Activated naive CD8-positive, alpha-beta T cell (primary cell): Measurements from ENCODE around the gene NELFCD.

Experiments used
- H3K27ac Mint-ChIP-seq: one replicate; pipeline ENCODE4 v1.8.0; 2021; ENCODE audit warnings: mixed read lengths
- H3K27me3 Mint-ChIP-seq: one replicate; pipeline ENCODE4 v1.8.0; 2021; ENCODE audit warnings: mixed read lengths
- H3K36me3 Mint-ChIP-seq: one replicate; pipeline ENCODE4 v1.8.0; 2021; ENCODE audit warnings: mixed read lengths
- H3K4me1 Mint-ChIP-seq: one replicate; pipeline ENCODE4 v1.8.0; 2021; ENCODE audit warnings: low read depth, mixed read lengths
- H3K4me3 Mint-ChIP-seq: one replicate; pipeline ENCODE4 v1.8.0; 2021; ENCODE audit warnings: mild to moderate bottlenecking, mixed read lengths
- H3K9me3 Mint-ChIP-seq: one replicate; pipeline ENCODE4 v1.8.0; 2021; ENCODE audit warnings: low read depth, mixed read lengths

NELFCD gene

DNA sequence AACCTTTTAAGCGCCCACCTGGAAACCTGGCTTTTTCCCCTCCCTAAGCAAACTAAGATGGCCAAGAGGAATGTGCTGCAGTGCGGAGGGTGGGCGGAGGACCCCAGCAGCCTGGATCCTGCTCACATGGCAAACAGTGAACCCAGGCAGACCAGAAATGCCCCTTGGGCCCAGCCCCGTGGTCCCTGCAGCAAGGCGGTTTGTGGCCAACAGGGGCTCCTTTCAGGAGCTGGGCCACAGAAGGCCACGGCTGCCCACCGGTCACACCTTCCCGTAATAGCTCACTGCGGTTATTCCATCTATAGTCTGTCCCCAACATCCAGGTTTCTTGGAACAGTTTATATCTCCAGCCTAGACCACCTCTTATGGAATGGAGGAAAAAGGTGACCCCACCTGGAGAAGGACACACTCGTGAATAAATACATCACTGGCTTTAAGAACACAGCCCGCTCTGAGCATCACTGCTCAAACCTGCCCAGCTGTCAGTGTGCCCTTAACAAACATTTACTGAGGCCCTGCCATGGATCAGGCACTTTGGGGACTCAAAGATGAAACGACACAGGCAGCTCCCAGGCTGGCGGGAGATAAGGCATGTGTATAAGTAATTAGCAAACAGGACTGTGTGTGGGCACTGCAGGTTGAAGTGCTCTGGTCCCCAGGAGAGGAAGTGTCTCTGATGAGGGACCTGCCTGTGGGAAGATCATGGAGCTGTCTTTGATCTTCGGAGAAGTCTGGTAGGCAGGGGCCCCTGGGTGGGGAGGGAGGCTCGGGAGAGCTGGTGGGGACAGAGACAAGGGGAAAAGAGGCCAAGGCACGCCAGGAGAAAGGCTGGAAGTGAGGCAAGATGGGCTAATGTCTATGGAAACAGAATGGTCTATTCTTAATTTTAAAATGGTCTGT, 35.0 kb downstream of the NELFCD start:
- no peak overlapping the region for H3K27ac Mint-ChIP-seq
- no peaks in the 10 kb centered on the region for H3K9me3 Mint-ChIP-seq
- no peak overlapping the region for H3K4me3 Mint-ChIP-seq
- peaks cover 47% of the 10 kb centered on the region for H3K4me1 Mint-ChIP-seq
- no peaks in the 10 kb centered on the region for H3K27me3 Mint-ChIP-seq
- no peaks in the 10 kb centered on the region for H3K36me3 Mint-ChIP-seq

DNA sequence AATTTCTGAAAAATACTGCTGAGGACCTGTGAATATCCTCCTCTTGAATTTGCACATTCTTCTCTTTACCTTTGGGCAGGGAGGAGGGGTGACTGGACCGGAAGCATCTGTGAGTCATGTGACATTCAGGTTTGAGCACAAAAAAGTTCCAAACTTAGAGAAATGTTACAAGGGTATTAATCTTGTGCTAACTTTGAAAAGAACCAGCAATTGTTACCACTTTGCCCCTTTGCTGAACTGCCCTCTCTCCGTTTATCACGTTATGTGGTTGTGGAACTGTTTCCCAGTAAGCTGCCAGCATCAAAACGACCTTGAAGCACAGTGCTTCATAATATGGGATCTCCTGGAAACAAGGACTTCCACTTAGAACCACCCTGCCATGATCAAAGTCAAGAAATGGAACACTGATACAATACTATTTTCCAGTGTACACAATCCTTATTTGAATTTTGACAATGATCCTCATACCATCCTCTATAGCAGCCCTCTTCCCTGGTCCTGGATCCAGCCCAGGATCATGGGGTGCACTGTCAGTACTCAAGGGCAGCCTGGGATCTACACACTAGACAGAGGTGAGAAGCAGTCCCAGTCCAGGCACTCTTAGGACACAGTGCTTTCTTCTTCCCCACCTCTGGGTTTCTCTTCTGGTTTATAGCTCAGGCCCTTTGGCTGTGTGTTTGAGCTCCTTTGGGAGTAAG, 35.9 kb downstream of the NELFCD start:
- no peak overlapping the region for H3K27ac Mint-ChIP-seq
- no peaks in the 10 kb centered on the region for H3K27me3 Mint-ChIP-seq
- H3K4me3 Mint-ChIP-seq, result peak overlapping the region; percentile 23
- H3K9me3 Mint-ChIP-seq, result no peaks in the 10 kb centered on the region
- no peaks in the 10 kb centered on the region for H3K36me3 Mint-ChIP-seq
- H3K4me1 Mint-ChIP-seq, result peaks cover 40% of the 10 kb centered on the region

DNA sequence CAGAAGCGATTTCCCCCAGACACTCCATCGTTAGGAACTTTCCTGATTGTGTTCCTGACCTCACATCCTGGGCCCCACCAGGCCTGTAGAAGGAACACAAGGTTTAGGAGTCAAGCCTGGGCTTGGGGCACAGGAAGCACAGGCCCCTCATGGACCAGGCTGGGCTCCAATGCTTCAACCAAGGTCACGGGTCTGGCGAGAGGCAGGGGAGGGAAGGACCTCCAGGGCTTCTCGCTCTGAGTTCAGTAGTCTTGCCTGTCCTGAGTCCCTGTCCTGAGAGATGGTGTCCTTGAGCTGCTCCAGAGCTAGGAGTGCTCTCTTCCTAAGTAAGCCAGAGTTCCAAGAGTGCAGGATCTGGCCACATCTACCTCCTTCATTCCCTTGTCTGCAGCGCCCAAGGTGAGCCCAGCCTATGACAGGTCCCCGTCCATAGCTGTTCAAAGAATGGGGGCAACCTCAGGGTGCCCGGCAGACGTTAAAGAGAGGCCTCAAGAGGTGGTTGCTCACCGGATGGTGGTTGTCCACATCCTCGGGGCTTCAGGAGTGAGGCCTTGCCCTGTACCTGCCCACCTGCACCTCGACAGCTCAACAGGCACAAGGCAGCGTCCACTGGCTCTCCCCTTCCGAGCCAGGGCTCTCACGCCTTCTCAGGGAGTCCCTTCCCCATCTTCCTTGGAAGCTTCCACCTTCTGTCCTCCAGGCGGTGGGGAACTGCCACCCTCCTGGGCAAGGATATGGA, 36.6 kb downstream of the NELFCD start:
- Mint-ChIP-seq H3K4me1 (peaks cover 37% of the 10 kb centered on the region), H3K27ac (no peak overlapping the region), H3K36me3 (no peaks in the 10 kb centered on the region), H3K4me3 (no peak overlapping the region), H3K9me3 (no peaks in the 10 kb centered on the region), H3K27me3 (no peaks in the 10 kb centered on the region)

DNA sequence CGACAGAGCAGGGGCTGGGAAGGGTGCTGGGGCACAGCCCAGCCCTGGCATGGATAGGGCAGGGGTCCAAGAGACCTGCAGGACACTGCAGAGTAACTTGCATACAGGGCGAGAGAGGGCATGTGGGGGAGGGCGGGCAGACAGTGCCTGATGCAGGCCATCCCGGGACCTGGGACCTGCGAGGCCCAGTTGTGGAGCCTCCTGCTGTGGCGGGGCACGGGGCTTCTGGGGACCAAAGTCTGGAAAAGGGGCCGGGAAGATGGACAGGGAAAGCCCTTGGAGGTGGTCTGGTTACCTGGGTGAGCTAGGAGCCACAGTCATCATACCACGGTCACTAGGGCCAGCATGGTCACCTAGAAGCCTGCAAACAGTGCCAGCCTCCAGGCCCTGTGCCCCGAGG, 37.8 kb downstream of the NELFCD start:
- H3K4me3 Mint-ChIP-seq, result no peak overlapping the region
- peaks cover 27% of the 10 kb centered on the region for H3K4me1 Mint-ChIP-seq
- H3K27me3 Mint-ChIP-seq, result no peaks in the 10 kb centered on the region
- no peak overlapping the region for H3K27ac Mint-ChIP-seq
- H3K9me3 Mint-ChIP-seq, result no peaks in the 10 kb centered on the region
- H3K36me3 Mint-ChIP-seq, result no peaks in the 10 kb centered on the region

DNA sequence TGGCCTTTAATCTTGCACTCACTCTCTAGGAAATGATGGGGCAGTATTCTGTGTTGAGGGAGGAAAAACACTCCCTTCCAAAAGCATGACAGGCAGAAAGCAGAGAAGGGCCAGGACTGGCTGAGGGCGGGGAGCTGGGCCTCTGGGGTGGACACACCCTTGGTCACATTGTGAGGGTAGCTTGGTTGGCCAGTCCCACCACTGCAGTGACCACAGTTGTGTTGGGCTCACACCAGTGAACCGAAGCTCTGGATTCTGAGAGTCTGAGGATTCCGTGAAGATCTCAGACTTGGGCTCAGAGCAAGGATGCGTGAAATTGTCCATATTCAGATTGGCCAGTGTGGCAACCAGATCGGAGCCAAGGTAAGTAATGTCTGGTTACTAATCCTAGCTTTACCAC, 38.2 kb downstream of the NELFCD start, which contains the start of gene TUBB1:
TUBB1 (plus strand) TSS at position 213 of the 400 bp plus-strand sequence; CDS start at position 307, 94 bp downstream.
- H3K27me3 Mint-ChIP-seq, result no peaks in the 10 kb centered on the region
- H3K27ac Mint-ChIP-seq, result no peak within 1 kb of the TSS
- no peaks in the 10 kb centered on the region for H3K9me3 Mint-ChIP-seq
- H3K4me1 Mint-ChIP-seq, result peaks cover 23% of the 10 kb centered on the region
- no peak within 1 kb of the TSS for H3K4me3 Mint-ChIP-seq
- no peaks in the 10 kb centered on the region for H3K36me3 Mint-ChIP-seq

DNA sequence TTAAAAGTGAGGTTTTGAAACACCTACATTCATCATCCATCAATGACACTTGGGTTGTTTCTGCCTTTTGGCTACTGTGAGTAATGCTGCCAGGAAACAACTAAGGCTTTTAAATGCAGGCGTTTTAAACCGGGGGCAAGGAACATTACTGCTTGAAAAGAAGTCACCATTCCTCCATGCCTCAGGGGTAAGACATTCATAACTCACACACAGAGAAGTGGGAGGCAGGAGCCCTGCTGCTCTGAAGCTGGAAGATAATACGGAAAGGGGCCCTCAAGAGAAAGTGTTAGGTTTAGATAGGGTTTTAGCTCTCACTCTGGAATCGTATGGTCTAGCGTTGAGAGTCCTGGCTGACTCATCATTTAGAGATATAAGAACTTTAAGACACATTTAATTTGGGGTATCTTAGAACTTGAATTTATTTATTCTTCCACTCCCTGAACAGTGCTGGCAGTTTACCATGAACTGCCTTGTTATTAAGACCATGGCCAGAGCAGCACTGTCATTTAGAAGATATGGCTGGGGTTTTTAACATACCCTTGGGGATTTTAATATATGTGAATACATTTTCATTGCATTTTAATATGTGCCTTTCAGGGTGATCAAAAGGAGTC, 40.0 kb downstream of the NELFCD start:
- no peaks in the 10 kb centered on the region for H3K36me3 Mint-ChIP-seq
- H3K27ac Mint-ChIP-seq, result peak overlapping the region; percentile 59

DNA sequence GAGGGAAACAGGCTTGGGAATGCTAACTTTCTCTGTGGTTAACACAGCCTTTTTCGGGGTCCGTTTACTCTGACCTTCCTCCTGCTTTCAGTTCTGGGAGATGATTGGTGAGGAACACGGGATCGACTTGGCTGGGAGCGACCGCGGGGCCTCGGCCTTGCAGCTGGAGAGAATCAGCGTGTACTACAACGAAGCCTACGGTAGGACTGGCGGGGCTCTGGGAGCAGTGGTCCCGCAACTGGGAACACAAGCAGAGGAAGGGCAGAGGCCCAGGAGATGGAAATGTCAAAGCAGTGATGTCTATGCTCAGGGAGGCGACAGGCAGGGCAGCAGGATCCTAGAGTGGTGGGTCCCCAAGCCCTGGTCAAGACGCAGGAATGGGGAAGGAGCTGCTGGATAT, 41.7 kb downstream of the NELFCD start:
- Mint-ChIP-seq H3K27me3 (no peaks in the 10 kb centered on the region), H3K4me1 (peaks cover 24% of the 10 kb centered on the region), H3K27ac (no peak overlapping the region), H3K4me3 (no peak overlapping the region), H3K9me3 (no peaks in the 10 kb centered on the region), H3K36me3 (peaks cover 4% of the 10 kb centered on the region)

More for the DNA sequence above, 40.0 kb downstream of the NELFCD start:
- no peaks in the 10 kb centered on the region for H3K9me3 Mint-ChIP-seq
- no peak overlapping the region for H3K4me3 Mint-ChIP-seq
- peaks cover 22% of the 10 kb centered on the region for H3K4me1 Mint-ChIP-seq
- no peaks in the 10 kb centered on the region for H3K27me3 Mint-ChIP-seq

DNA sequence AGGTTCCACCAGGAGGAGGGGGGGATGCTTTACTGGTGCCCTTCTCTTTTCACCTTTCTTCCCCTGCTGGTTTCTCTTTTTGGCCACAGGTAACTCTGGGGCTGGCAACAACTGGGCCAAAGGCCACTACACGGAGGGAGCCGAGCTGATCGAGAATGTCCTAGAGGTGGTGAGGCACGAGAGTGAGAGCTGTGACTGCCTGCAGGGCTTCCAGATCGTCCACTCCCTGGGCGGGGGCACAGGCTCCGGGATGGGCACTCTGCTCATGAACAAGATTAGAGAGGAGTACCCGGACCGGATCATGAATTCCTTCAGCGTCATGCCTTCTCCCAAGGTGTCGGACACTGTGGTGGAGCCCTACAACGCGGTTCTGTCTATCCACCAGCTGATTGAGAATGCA, 42.6 kb downstream of the NELFCD start:
- peaks cover 33% of the 10 kb centered on the region for H3K4me1 Mint-ChIP-seq
- H3K36me3 Mint-ChIP-seq, result peaks cover 8% of the 10 kb centered on the region
- H3K9me3 Mint-ChIP-seq, result no peaks in the 10 kb centered on the region
- no peak overlapping the region for H3K27ac Mint-ChIP-seq
- H3K27me3 Mint-ChIP-seq, result no peaks in the 10 kb centered on the region
- no peak overlapping the region for H3K4me3 Mint-ChIP-seq

DNA sequence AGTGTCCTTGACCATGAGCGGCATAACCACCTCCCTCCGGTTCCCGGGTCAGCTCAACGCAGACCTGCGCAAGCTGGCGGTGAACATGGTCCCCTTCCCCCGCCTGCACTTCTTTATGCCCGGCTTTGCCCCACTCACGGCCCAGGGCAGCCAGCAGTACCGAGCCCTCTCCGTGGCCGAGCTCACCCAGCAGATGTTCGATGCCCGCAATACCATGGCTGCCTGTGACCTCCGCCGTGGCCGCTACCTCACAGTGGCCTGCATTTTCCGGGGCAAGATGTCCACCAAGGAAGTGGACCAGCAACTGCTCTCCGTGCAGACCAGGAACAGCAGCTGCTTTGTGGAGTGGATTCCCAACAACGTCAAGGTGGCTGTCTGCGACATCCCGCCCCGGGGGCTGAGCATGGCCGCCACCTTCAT, 43.1 kb downstream of the NELFCD start:
- Mint-ChIP-seq H3K27ac (no peak overlapping the region), H3K9me3 (no peaks in the 10 kb centered on the region), H3K27me3 (no peaks in the 10 kb centered on the region), H3K4me1 (peaks cover 38% of the 10 kb centered on the region), H3K36me3 (peaks cover 9% of the 10 kb centered on the region), H3K4me3 (no peak overlapping the region)

DNA sequence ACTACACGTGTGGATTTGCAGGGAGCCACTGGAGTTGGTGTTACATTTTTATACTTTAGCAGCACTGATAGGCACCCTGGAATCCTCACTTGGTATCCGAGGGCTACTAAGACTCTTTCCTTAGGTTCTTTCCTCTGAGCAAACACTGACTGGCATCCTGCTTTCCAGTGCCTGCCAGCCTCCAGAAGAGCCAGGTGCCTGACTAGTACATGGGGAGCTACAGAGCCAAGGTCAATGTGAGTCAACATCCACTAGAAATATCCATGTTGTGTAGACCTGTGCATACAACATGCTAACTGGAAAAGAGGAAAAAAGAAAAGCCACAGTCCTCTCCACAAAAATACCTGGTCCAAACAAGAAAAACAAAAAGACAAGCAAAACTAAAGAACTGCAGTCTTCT, 44.0 kb downstream of the NELFCD start:
- H3K4me1 Mint-ChIP-seq, result peaks cover 48% of the 10 kb centered on the region
- no peaks in the 10 kb centered on the region for H3K9me3 Mint-ChIP-seq
- H3K27me3 Mint-ChIP-seq, result no peaks in the 10 kb centered on the region
- peaks cover 13% of the 10 kb centered on the region for H3K36me3 Mint-ChIP-seq
- no peak overlapping the region for H3K4me3 Mint-ChIP-seq
- H3K27ac Mint-ChIP-seq, result no peak overlapping the region

DNA sequence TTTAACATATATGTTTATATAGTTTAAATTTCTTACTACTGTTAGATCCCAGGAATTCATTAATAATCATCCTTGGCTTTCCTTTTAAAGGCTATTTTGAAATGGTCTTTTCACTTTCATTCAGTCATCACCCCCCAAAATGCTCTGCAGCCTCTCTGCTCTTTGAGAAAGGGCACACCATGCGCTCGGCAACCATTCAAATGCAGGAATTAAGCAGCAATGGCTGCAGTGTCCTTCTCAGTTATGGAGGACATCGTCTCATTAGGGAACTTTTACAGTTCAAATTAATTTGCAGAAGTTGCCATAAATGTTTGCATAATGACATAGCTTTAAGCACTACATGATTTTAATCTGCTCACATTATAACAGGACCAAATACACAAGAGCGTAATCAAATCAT, 44.5 kb downstream of the NELFCD start:
- H3K9me3 Mint-ChIP-seq, result no peaks in the 10 kb centered on the region
- H3K4me1 Mint-ChIP-seq, result peaks cover 52% of the 10 kb centered on the region
- H3K4me3 Mint-ChIP-seq, result peak overlapping the region; percentile 5
- no peaks in the 10 kb centered on the region for H3K27me3 Mint-ChIP-seq
- H3K27ac Mint-ChIP-seq, result no peak overlapping the region
- H3K36me3 Mint-ChIP-seq, result peaks cover 13% of the 10 kb centered on the region

DNA sequence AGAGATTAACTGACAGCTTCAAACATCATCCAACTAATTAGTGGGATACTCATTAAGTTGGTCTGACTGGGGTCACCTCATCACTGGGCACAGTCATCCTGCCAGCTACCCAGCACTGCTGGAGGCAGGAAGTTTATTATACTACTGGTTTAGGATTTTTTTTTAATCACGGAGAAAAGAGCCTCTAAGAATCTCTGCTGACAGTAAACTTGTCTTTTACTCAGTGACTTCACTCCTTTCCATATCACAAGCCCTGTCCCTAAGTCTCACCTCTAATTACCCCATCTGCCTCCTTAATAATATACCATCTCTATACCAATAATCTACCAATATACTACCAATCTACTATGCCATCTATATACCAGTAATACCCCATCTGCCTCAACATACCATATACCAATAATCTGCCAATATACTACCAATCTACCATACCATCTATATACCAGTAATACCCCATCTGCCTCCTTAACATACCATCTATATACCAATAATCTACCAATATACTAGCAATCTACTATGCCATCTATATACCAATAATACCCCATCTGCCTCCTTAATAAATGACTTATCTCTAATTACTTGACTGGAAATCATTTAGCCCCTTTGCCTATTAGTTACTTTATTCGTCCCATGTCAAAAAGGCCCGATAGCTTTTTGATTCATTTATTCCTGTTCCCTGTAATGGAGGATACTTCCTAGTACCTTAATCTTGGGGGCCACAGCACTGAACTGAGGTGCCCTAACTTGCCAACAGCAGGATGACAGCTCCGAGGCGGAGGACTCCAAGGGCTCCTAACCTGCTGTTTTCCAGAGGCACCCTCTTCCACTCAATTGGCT, 46.1 kb downstream of the NELFCD start:
- Mint-ChIP-seq H3K4me3 (peak overlapping the region; percentile 40), H3K27ac (peak overlapping the region; percentile 30), H3K9me3 (no peaks in the 10 kb centered on the region), H3K4me1 (peaks cover 60% of the 10 kb centered on the region), H3K27me3 (no peaks in the 10 kb centered on the region), H3K36me3 (peaks cover 15% of the 10 kb centered on the region)

DNA sequence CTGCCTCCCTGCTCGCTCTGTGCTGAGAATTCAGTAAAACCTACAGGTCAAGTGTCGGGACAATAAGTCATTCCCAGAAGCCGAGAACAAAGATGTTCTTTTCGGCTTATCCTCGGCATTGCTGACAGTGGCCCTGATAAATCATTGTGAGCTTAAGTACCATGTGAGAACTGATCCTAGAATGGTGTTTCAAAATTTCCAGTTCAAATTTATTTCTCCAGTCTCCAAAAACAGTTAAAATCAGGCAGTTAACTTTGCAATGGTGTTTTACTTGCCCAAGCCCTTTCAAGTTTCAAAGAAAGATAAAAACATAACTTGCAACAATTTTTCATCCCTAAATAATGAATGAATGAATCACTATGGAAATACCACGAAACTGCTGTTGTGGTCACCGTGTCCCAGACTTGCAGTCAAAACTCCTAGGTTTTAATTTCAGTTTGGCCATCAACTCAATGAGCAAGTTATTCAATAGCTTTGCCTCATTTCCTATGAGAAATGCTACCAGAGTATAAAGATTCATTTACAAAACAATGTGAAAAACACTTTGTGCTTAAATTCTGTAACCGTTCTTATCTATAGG, 46.8 kb downstream of the NELFCD start:
- H3K9me3 Mint-ChIP-seq, result no peaks in the 10 kb centered on the region
- peak overlapping the region; percentile 30 for H3K27ac Mint-ChIP-seq
- no peaks in the 10 kb centered on the region for H3K27me3 Mint-ChIP-seq
- peaks cover 62% of the 10 kb centered on the region for H3K4me1 Mint-ChIP-seq
- peak overlapping the region; percentile 93 for H3K4me3 Mint-ChIP-seq
- peaks cover 18% of the 10 kb centered on the region for H3K36me3 Mint-ChIP-seq
